K562 (cell line): Measurements from ENCODE around the gene OTOR. TPM values are rescaled to one million over a fixed set of nuclear protein-coding genes. Genes with fewer than 3 reads are reported as not detected.

ENCODE experiments used
- ATAC-seq: fragments of 200-7000 bp; cut with Tn5 transposase; 3 replicates; pipeline ENCODE4 v1.9.1; 2020; ENCODE audit warnings: moderate library complexity
- BruUV-seq: library from RNA; stranded (reverse); fragments of 400-500 nt; replicated peaks from 2 replicates; lab custom pipeline; 2021; lab: Mats Ljungman, UMichigan
- CTCF ChIA-PET: fragments of 300-600 bp; formaldehyde crosslinking; extraction: SDS; loops from one replicate; lab custom pipeline; 2021; ENCODE audit warnings: low intra/inter-chr PET ratio; lab: Yijun Ruan, JAX
- POLR2A ChIA-PET: fragments of 300-600, 350-650 bp; sonication (Branson Sonifier 250); formaldehyde crosslinking; extraction: SDS; loops from one replicate; lab custom pipeline; 2021; ENCODE audit warnings: antibody characterized with exemption, inconsistent platforms; lab: Yijun Ruan, JAX
- DNase-seq, 4 experiments: peaks; one replicate each; pipeline versions ENCODE4 v3.0.0 to v3.0.0-alpha.2; 2011 to 2018; ENCODE audit warnings: low spot score in 3 of 4, mixed read lengths in 3 of 4; ENCODE audit errors: extremely low read depth in 1 of 4
- FAIRE-seq: peaks from 2 replicates; lab custom pipeline; 2011; peaks lifted over from hg19 to GRCh38; lab: Jason Lieb, UNC
- H2AFZ ChIP-seq: 2 replicates; pipeline ENCODE4 v1.6.0; 2011; ENCODE audit warnings: low read depth, low read length, control low read depth, inconsistent platforms
- H3K27ac ChIP-seq: fragments of 200-600 bp; 3 replicates; pipeline ENCODE4 v1.8.0; 2011; ENCODE audit warnings: low read depth, mild to moderate bottlenecking, control low read depth, inconsistent platforms, low read length, moderate library complexity, mixed read lengths; ENCODE audit errors: extremely low read depth
- H3K27me3 ChIP-seq, 2 experiments: fragments of 300-600 bp in 1 of 2; 2 replicates in 1 of 2; 3 replicates in 1 of 2; pipeline versions ENCODE4 v1.6.0 to v1.8.0; 2011; ENCODE audit warnings: inconsistent platforms in 2 of 2, low read length in 2 of 2, mild to moderate bottlenecking in 1 of 2, mixed read lengths in 1 of 2, moderate library complexity in 1 of 2; ENCODE audit not compliant: control insufficient read depth in 2 of 2, insufficient read depth in 2 of 2
- H3K36me3 ChIP-seq: fragments of 300-600 bp; 3 replicates; pipeline ENCODE4 v1.8.0; 2011; ENCODE audit warnings: mild to moderate bottlenecking, low read length, inconsistent platforms; ENCODE audit not compliant: control insufficient read depth, insufficient read depth
- H3K4me1 ChIP-seq, 2 experiments: fragments of 200-600 bp in 1 of 2; replicated peaks in 1 of 2; 2 replicates in 1 of 2; 3 replicates in 1 of 2; pipeline versions ENCODE4 v1.5.1 to v1.8.0; 2011; ENCODE audit warnings: inconsistent platforms in 2 of 2, low read length in 2 of 2, mild to moderate bottlenecking in 1 of 2, mixed read lengths in 1 of 2, moderate library complexity in 1 of 2; ENCODE audit not compliant: control insufficient read depth in 2 of 2, insufficient read depth in 2 of 2
- H3K4me2 ChIP-seq: 2 replicates; pipeline ENCODE4 v1.6.1; 2011; ENCODE audit warnings: low read length, control low read depth, inconsistent platforms, mixed read lengths; ENCODE audit not compliant: insufficient read depth
- H3K4me3 ChIP-seq: fragments of 200-600 bp; sonication (generic), shearing (Covaris generic); 2 replicates; pipeline ENCODE4 v1.5.1; 2016; ENCODE audit warnings: control low read depth, inconsistent platforms
- H3K79me2 ChIP-seq: fragments of 200-600 bp; 3 replicates; pipeline ENCODE4 v1.8.0; 2011; ENCODE audit warnings: low read length, inconsistent platforms; ENCODE audit not compliant: control insufficient read depth, insufficient read depth
- H3K9ac ChIP-seq, 2 experiments: 2 replicates each; pipeline versions ENCODE4 v1.6.0 to v1.6.1; 2011; ENCODE audit warnings: low read depth in 2 of 2, low read length in 2 of 2, control low read depth in 1 of 2, inconsistent platforms in 1 of 2, mild to moderate bottlenecking in 1 of 2, mixed read lengths in 1 of 2; ENCODE audit not compliant: insufficient read depth in 1 of 2
- H3K9me1 ChIP-seq: one replicate; pipeline ENCODE4 v1.6.0; 2011; ENCODE audit warnings: inconsistent platforms, mild to moderate bottlenecking, low read length, moderate library complexity; ENCODE audit not compliant: control insufficient read depth, insufficient read depth
- H3K9me3 ChIP-seq: replicated peaks from 2 replicates; pipeline ENCODE4 v1.5.1; 2011; ENCODE audit warnings: low read depth, low read length, inconsistent platforms; ENCODE audit not compliant: control insufficient read depth, insufficient read depth
- H4K20me1 ChIP-seq: replicated peaks from 2 replicates; pipeline ENCODE4 v1.6.1; 2011; ENCODE audit warnings: low read length, inconsistent platforms, mixed read lengths; ENCODE audit not compliant: control insufficient read depth, insufficient read depth
- GTF3C2 ChIP-seq: IDR thresholded peaks from 3 replicates; pipeline ENCODE4 v1.6.1; 2011; ENCODE audit warnings: borderline replicate concordance, mild to moderate bottlenecking, moderate library complexity; ENCODE audit not compliant: insufficient read length; ENCODE audit errors: extremely low read depth
- HDAC6 ChIP-seq: IDR thresholded peaks from 2 replicates; pipeline ENCODE4 v1.6.1; 2012; ENCODE audit warnings: low read depth, mild to moderate bottlenecking, control low read depth, inconsistent platforms, low read length, moderate library complexity
- MCM7 ChIP-seq, 2 experiments: fragments of 450-650 bp; IDR thresholded peaks; 2 replicates each; pipeline ENCODE4 v1.6.1; 2016 to 2018
- POLR2B ChIP-seq: fragments of 450-650 bp; IDR thresholded peaks from 2 replicates; pipeline ENCODE4 v1.6.1; 2018; ENCODE audit warnings: low read depth; ENCODE audit not compliant: partially characterized antibody
- PTTG1 ChIP-seq: fragments of 450-650 bp; IDR thresholded peaks from 2 replicates; pipeline ENCODE4 v1.6.1; 2016; ENCODE audit warnings: low read depth, mild to moderate bottlenecking, missing genetic modification characterization, missing compliant biosample characterization
- ZNF184 ChIP-seq: sonication (generic); formaldehyde crosslinking; IDR thresholded peaks from 2 replicates; pipeline ENCODE4 v1.5.0; 2020; ENCODE audit warnings: missing genetic modification reagents
- in situ Hi-C: fragments of 300-500 bp; cut with MboI; formaldehyde crosslinking; loops from 4 replicates; pipeline ENCODE4 v1.15.0; 2018; ENCODE audit warnings: inconsistent platforms, mixed read lengths
- intact Hi-C: fragments of 100-400 bp; cut with micrococcal nuclease; formaldehyde crosslinking; loops from 2 replicates; pipeline ENCODE4 v1.14.2; 2022
- polyA plus RNA-seq, 8 experiments: library from polyadenylated mRNA; depleted of rRNA in 4 of 8; stranded (reverse) in 5 of 8; unstranded in 3 of 8; fragments of >200 nt; fragmentation: Nextera tagmentation in 2 of 8; fragmentation: Illumina TruSeq in 1 of 8; extraction: Ambion mirVana in 2 of 8; extraction: Trizol in 1 of 8; gene quantifications; 2 replicates each; pipeline versions ENCODE4 v1.2.1 to v1.2.3, GENCODE V29; 2011 to 2014; ENCODE audit warnings: inconsistent platforms in 1 of 8, missing spikeins in 1 of 8
- total RNA-seq, 7 experiments: library from RNA; depleted of rRNA in 6 of 7; stranded (reverse); fragments of >200 nt in 6 of 7; fragmentation: Illumina TruSeq in 2 of 7; extraction: Trizol in 2 of 7; gene quantifications; 2 replicates each; pipeline versions ENCODE4 v1.2.1 to v1.2.3, GENCODE V29; 2011 to 2021; ENCODE audit warnings: low replicate concordance in 1 of 7
- TF ChIP-seq, protein P1 (sequence below): sonication (generic); formaldehyde crosslinking; IDR thresholded peaks from 2 replicates; pipeline ENCODE4 v1.8.1; 2023; ENCODE audit warnings: mild to moderate bottlenecking, missing genetic modification reagents

OTOR gene
- total and polyA plus RNA-seq, 9 of the 15 experiments (the other 6 are each of a cell fraction or from before 2014, with no cell fraction given), result not detected

- no peak overlapping the region for H3K27ac ChIP-seq
- FAIRE-seq (no peak), DNase-seq (no peak), ATAC-seq (no peak)
- H4K20me1 ChIP-seq, result no peaks in the 10 kb centered on the region
- H3K27me3 ChIP-seq, result no peaks in the 10 kb centered on the region
- no peaks in the 10 kb centered on the region for H3K36me3 ChIP-seq
- no peak overlapping the region for H3K9ac ChIP-seq
- H3K4me3 ChIP-seq, result no peak overlapping the region
- CTCF ChIA-PET, result interaction anchor here (0.6 kb wide), 1 partner anchor 23 kb away, joined by 3 read pairs; no protein-coding TSS in a partner anchor
- TF ChIP-seq PTTG1 (tag) (no peak), POLR2B (no peak), ZNF184 (CRISPR knock-in tag) (no peak), GTF3C2 (no peak), HDAC6 (no peak), MCM7 (IDR thresholded peaks at IDR 0.05) (no peak)
- TF ChIP-seq, protein P1, sequence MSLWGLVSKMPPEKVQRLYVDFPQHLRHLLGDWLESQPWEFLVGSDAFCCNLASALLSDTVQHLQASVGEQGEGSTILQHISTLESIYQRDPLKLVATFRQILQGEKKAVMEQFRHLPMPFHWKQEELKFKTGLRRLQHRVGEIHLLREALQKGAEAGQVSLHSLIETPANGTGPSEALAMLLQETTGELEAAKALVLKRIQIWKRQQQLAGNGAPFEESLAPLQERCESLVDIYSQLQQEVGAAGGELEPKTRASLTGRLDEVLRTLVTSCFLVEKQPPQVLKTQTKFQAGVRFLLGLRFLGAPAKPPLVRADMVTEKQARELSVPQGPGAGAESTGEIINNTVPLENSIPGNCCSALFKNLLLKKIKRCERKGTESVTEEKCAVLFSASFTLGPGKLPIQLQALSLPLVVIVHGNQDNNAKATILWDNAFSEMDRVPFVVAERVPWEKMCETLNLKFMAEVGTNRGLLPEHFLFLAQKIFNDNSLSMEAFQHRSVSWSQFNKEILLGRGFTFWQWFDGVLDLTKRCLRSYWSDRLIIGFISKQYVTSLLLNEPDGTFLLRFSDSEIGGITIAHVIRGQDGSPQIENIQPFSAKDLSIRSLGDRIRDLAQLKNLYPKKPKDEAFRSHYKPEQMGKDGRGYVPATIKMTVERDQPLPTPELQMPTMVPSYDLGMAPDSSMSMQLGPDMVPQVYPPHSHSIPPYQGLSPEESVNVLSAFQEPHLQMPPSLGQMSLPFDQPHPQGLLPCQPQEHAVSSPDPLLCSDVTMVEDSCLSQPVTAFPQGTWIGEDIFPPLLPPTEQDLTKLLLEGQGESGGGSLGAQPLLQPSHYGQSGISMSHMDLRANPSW (CRISPR knock-in tag), result no peak
- H3K9me3 ChIP-seq, result no peaks in the 10 kb centered on the region
- POLR2A ChIA-PET, result no interaction called here
- BruUV-seq, result no TSS peak
- no peak overlapping the region for H3K4me2 ChIP-seq
- H2AFZ ChIP-seq, result no peak overlapping the region
- no peaks in the 10 kb centered on the region for H3K4me1 ChIP-seq
- no peaks in the 10 kb centered on the region for H3K79me2 ChIP-seq
- in situ Hi-C loops (no loop called here), intact Hi-C loops (no loop called here)
- H3K9me1 ChIP-seq, result no peaks in the 10 kb centered on the region
These were observed 39.6 kb upstream of the OTOR start for GRCh38 chr20:16708602-16709001.
